GM12865 (cell line): ENCODE data around the gene SLC6A16.

Experiments used
- DNase-seq: peaks from one replicate; pipeline ENCODE4 v3.0.0; 2010; ENCODE audit warnings: low read depth
- H3K4me3 ChIP-seq: 2 replicates; pipeline ENCODE4 v1.5.1; 2011; ENCODE audit warnings: mild to moderate bottlenecking, low read depth, low read length, control low read depth
- CTCF ChIP-seq: IDR thresholded peaks from 2 replicates; pipeline ENCODE4 v1.5.1; 2011; ENCODE audit warnings: low read length, control low read depth, low read depth, inconsistent platforms; ENCODE audit not compliant: insufficient read depth; ENCODE audit errors: missing control alignments

SLC6A16 gene

GRCh38 chr19:49339301-49340068, 14.5 kb upstream of the SLC6A16 start:
- peak overlapping the region; percentile 53 for H3K4me3 ChIP-seq
- TF ChIP-seq CTCF, result no peak
- peak; percentile 89 for DNase-seq

DNA sequence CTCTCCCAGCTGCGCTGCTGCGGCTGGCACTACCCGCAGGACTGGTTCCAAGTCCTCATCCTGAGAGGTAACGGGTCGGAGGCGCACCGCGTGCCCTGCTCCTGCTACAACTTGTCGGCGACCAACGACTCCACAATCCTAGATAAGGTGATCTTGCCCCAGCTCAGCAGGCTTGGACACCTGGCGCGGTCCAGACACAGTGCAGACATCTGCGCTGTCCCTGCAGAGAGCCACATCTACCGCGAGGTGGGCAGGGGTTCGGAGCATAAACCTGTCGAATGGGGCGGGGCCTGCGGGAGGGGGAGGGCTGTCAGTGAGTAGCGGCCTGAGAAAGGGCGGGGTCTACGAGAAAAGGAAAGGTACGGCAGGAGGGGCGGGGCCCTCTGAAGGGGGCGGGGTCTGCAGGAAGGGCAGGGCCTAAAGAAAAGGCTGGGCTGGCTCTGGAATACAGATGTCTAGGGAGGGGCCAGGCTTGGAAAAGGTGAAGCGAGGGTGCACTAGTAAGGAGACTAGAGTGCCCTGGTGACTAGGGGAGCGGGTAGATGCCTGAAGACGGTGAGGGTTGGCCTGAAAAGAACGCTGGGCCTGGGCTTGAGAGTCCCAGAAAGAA, 13.8 kb upstream of the SLC6A16 start:
- DNase-seq, result peak; percentile 70
- no peak for TF ChIP-seq CTCF
- peak overlapping the region; percentile 53 for H3K4me3 ChIP-seq

DNA sequence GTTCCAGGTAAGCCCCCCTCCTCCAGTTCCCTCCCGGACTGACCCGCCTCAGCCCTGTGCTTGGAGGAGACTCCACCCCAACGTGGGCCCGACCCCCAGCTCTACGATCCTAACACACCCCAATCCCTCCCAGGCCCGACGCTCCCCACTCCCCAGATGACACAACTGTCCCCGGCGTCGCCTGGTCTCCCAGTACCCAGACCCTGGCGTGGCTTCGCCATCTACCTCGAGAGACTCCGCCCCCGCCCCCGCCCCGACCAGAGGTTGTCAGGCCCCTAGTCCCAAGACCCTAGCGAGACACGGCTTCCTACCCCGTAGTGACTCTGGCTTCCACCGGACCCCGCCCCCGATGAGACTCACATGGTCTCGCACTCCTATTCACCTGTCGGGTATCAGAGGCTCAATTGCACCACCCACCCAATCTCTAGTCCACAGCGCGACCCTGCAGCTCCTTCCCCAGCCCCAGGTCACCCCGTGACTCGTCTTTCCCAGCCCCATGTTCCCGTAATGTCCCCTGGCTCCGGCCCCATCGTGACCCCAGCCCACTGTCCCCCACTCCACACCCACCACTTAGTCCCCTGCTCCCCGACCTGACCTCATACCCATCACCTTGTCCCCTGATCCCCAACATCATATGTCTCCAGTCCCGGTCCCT, 13.2 kb upstream of the SLC6A16 start:
- no peak for TF ChIP-seq CTCF
- no peak for DNase-seq
- H3K4me3 ChIP-seq, result no peak overlapping the region; the same call in 1 of the 2 replicates

- peak overlapping the region; percentile 84 for H3K4me3 ChIP-seq
- no peak for TF ChIP-seq CTCF
- no peak for DNase-seq
Observed at GRCh38 chr19:49337267-49338022, 12.5 kb upstream of the SLC6A16 start.

DNA sequence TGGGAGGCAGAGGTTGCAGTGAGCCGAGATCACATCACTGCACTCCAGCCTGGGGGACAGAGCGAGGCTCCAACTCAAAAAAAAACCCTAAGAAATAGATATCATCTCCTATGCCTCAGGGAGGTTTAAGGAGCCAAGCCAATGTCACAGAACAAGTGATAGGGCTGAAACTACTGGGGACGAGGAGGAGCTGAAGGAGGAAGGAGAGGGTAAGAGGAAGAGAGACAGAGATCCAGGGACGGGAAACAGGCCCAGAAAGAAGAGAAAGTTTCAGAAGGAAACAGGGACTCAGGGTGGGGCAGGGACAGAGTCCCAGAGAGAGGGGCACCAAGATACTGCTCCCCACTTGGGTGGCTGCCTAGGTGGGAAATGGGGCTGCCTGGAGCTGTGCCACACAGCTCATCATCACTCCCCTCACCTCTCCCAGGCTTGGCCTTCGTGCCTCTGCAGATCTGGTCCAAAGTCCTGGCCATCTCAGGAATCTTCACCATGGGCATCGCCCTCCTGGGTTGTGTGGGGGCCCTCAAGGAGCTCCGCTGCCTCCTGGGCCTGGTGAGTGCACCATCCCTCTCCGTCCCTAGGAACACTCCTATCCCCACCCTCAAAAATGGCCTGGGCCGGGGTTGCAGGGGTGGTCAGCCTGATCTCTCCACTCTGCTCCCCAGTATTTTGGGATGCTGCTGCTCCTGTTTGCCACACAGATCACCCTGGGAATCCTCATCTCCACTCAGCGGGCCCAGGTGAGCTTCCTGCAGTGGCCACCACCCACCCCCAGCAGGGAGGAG, 11.7 kb upstream of the SLC6A16 start:
- TF ChIP-seq CTCF, result no peak
- DNase-seq, result no peak
- H3K4me3 ChIP-seq, result peak overlapping the region; percentile 84
